ENCODE results near the gene FSTL1.

FSTL1 gene

GRCh38 chr3:120460181-120460790, 9.5 kb upstream of the FSTL1 start:
- no peak overlapping the region for H3K4me3 ChIP-seq (ENCODE audit: low read length)
- H3K4me1 ChIP-seq (ENCODE audit: control insufficient read depth, insufficient read depth, low read length) = no peaks in the 10 kb centered on the region
- H3K9ac ChIP-seq (ENCODE audit: low read length) = no peak overlapping the region
- H3K27me3 ChIP-seq (ENCODE audit: control insufficient read depth, insufficient read depth, low read length) = no peaks in the 10 kb centered on the region
- no peak overlapping the region for H3K27ac ChIP-seq (ENCODE audit: low read depth, low read length)
- no peaks in the 10 kb centered on the region for H3K36me3 ChIP-seq (ENCODE audit: control insufficient read depth, insufficient read depth, low read length)

DNA sequence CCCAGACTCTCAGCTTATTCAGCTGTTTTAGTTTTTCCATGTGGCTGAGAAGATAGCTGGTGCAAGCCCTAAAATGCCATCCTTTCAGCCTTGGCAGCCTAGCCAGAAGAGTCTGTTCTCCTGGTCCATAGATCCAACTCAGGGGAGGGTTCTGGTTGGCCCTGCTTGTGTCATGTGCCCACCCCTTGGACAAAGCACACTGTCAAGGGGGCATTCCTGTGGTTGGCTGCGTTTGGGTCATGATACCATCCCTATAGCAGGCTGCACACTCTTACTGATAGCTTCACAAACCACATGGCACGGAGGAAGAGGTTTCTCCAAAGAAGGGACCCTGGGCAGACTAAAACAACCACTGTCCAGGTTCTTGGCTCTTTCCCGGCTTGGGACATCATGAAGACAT, 8.4 kb upstream of the FSTL1 start:
- Histone ChIP-seq H3K9ac (ENCODE audit: low read length) (no peak overlapping the region), H3K27me3 (ENCODE audit: control insufficient read depth, insufficient read depth, low read length) (no peaks in the 10 kb centered on the region), H3K27ac (ENCODE audit: low read depth, low read length) (no peak overlapping the region), H3K4me1 (ENCODE audit: control insufficient read depth, insufficient read depth, low read length) (no peaks in the 10 kb centered on the region), H3K36me3 (ENCODE audit: control insufficient read depth, insufficient read depth, low read length) (no peaks in the 10 kb centered on the region), H3K4me3 (ENCODE audit: low read length) (no peak overlapping the region)

GRCh38 chr3:120457827-120458226, 7.0 kb upstream of the FSTL1 start:
- H3K27me3 ChIP-seq (ENCODE audit: control insufficient read depth, insufficient read depth, low read length) = no peaks in the 10 kb centered on the region
- no peak overlapping the region for H3K9ac ChIP-seq (ENCODE audit: low read length)
- no peak overlapping the region for H3K27ac ChIP-seq (ENCODE audit: low read depth, low read length)
- H3K4me3 ChIP-seq (ENCODE audit: low read length) = no peak overlapping the region
- no peaks in the 10 kb centered on the region for H3K36me3 ChIP-seq (ENCODE audit: control insufficient read depth, insufficient read depth, low read length)
- H3K4me1 ChIP-seq (ENCODE audit: control insufficient read depth, insufficient read depth, low read length) = no peaks in the 10 kb centered on the region

- no peak overlapping the region for H3K9ac ChIP-seq (ENCODE audit: low read length)
- peaks cover 4% of the 10 kb centered on the region for H3K4me1 ChIP-seq (ENCODE audit: control insufficient read depth, insufficient read depth, low read length)
- no peak overlapping the region for H3K27ac ChIP-seq (ENCODE audit: low read depth, low read length)
- peaks cover 2% of the 10 kb centered on the region for H3K27me3 ChIP-seq (ENCODE audit: control insufficient read depth, insufficient read depth, low read length)
- no peaks in the 10 kb centered on the region for H3K36me3 ChIP-seq (ENCODE audit: control insufficient read depth, insufficient read depth, low read length)
- no peak overlapping the region for H3K4me3 ChIP-seq (ENCODE audit: low read length)
Observed at GRCh38 chr3:120454076-120454689, 3.4 kb upstream of the FSTL1 start.

- H3K27ac ChIP-seq (ENCODE audit: low read depth, low read length) = no peak overlapping the region
- H3K27me3 ChIP-seq (ENCODE audit: control insufficient read depth, insufficient read depth, low read length) = peaks cover 2% of the 10 kb centered on the region
- no peak overlapping the region for H3K9ac ChIP-seq (ENCODE audit: low read length)
- H3K36me3 ChIP-seq (ENCODE audit: control insufficient read depth, insufficient read depth, low read length) = no peaks in the 10 kb centered on the region
- H3K4me1 ChIP-seq (ENCODE audit: control insufficient read depth, insufficient read depth, low read length) = peaks cover 17% of the 10 kb centered on the region
- H3K4me3 ChIP-seq (ENCODE audit: low read length) = no peak overlapping the region
Observed at GRCh38 chr3:120452816-120453215, 2.0 kb upstream of the FSTL1 start.

- Histone ChIP-seq H3K9ac (ENCODE audit: low read length) (no peak overlapping the region), H3K27ac (ENCODE audit: low read depth, low read length) (peak overlapping the region; percentile 95), H3K4me3 (ENCODE audit: low read length) (peak overlapping the region; percentile 78)
Observed at GRCh38 chr3:120451806-120452205, 1.0 kb upstream of the FSTL1 start.

DNA sequence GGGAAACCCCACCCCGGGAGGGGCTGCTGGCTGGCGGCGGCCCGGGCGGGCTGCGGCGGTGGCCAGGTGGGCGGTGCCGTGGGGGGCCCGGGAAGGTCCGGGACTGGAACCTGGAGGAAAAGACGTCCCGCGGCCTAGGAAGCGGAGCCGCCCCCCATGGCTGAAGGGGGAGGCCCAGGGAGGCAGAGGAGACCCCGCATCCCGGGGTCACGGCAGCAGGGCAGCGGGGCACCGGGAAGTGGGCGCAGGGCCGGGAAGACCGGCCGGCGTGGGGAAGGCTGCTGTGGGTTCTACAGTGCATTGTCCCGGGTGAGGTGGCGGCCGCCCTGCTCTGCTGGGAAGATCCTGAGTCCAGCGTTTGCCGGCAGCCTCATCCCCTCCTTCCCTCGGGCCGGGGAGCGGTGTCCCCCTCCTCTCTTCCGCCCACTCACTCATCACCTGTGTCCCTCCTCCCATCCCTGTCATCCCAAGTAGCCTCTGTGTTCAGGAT, 525 bp upstream of the FSTL1 start:
- Histone ChIP-seq H3K27ac (ENCODE audit: low read depth, low read length) (peak overlapping the region; percentile 95), H3K36me3 (ENCODE audit: control insufficient read depth, insufficient read depth, low read length) (no peaks in the 10 kb centered on the region), H3K9ac (ENCODE audit: low read length) (no peak overlapping the region), H3K4me1 (ENCODE audit: control insufficient read depth, insufficient read depth, low read length) (peaks cover 29% of the 10 kb centered on the region), H3K4me3 (ENCODE audit: low read length) (peak overlapping the region; percentile 78), H3K27me3 (ENCODE audit: control insufficient read depth, insufficient read depth, low read length) (peaks cover 2% of the 10 kb centered on the region)

More at GRCh38 chr3:120451806-120452205, 1.0 kb upstream of the FSTL1 start:
- H3K36me3 ChIP-seq (ENCODE audit: control insufficient read depth, insufficient read depth, low read length) = no peaks in the 10 kb centered on the region
- peaks cover 24% of the 10 kb centered on the region for H3K4me1 ChIP-seq (ENCODE audit: control insufficient read depth, insufficient read depth, low read length)
- peaks cover 2% of the 10 kb centered on the region for H3K27me3 ChIP-seq (ENCODE audit: control insufficient read depth, insufficient read depth, low read length)

DNA sequence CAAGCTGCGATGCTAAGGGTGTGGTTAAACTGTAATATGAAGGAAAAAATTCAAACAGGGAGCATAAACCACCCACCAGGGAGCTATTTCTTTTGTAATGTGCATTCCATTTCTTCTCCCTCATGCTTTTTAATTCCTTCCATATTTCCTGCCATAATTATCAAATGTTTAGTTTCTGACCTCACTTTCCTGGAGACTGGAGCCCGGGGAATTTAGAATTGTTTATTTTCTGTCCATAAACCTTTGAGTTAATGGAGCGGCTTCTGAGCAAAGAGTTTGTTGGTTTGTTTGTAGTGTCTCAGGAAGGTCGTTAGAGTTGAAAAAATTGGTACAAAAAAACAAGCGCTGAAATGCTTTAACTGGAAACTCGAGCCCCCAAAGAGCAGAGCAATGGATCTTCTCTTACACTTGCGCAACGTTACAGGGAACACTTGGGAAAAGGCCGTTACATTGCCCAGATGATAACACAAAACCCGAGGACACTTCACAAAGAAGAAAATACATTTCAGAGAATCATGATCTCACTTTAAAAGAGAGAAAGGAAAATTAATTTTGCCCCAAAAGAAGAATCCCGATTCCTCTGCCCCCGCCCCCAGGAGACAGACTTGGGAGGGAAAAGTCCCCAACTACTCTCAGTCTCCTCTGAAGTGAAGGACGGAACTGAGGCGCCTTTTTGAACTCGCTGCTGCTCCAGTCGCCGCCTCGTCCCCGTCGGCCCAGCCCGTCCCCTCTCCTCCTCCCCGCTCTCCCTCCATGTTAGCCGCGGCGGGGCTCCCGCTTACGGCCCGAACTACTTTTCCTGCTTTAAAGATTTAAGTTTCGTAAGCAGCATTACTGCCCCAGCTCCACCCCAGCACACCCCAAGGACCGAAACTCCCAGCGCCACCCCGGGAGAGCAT, 842 bp downstream of the FSTL1 start:
- peak overlapping the region; percentile 78 for H3K4me3 ChIP-seq (ENCODE audit: low read length)
- peak overlapping the region; percentile 95 for H3K27ac ChIP-seq (ENCODE audit: low read depth, low read length)
- H3K27me3 ChIP-seq (ENCODE audit: control insufficient read depth, insufficient read depth, low read length) = peaks cover 2% of the 10 kb centered on the region
- peak overlapping the region; percentile 67 for H3K9ac ChIP-seq (ENCODE audit: low read length)
- peaks cover 35% of the 10 kb centered on the region for H3K4me1 ChIP-seq (ENCODE audit: control insufficient read depth, insufficient read depth, low read length)
- no peaks in the 10 kb centered on the region for H3K36me3 ChIP-seq (ENCODE audit: control insufficient read depth, insufficient read depth, low read length)

DNA sequence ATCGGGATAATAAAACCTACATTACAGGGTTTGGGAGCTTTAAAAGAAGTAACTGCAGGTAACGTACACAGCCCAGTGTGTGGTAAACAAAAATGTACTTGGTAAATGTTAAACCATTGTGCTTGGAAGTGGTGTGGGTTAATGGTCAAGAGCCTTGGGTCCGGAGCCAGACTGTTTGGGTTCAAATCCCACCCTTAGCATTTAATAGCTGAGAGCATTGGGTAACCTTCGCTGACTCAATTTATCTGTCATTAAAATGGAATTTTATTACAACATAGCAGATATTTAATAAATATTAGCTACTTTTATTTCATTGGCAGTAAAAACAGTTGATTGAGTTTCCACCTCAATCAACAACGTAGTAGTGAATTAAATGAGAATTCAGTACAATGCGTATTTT, 1.5 kb downstream of the FSTL1 start:
- Histone ChIP-seq H3K4me3 (ENCODE audit: low read length) (peak overlapping the region; percentile 78), H3K27ac (ENCODE audit: low read depth, low read length) (peak overlapping the region; percentile 95), H3K36me3 (ENCODE audit: control insufficient read depth, insufficient read depth, low read length) (no peaks in the 10 kb centered on the region), H3K4me1 (ENCODE audit: control insufficient read depth, insufficient read depth, low read length) (peaks cover 37% of the 10 kb centered on the region), H3K27me3 (ENCODE audit: control insufficient read depth, insufficient read depth, low read length) (peaks cover 2% of the 10 kb centered on the region), H3K9ac (ENCODE audit: low read length) (no peak overlapping the region)

- peak overlapping the region; percentile 78 for H3K4me3 ChIP-seq (ENCODE audit: low read length)
- H3K27ac ChIP-seq (ENCODE audit: low read depth, low read length) = peak overlapping the region; percentile 95
- H3K9ac ChIP-seq (ENCODE audit: low read length) = no peak overlapping the region
- peaks cover 2% of the 10 kb centered on the region for H3K27me3 ChIP-seq (ENCODE audit: control insufficient read depth, insufficient read depth, low read length)
- no peaks in the 10 kb centered on the region for H3K36me3 ChIP-seq (ENCODE audit: control insufficient read depth, insufficient read depth, low read length)
- peaks cover 42% of the 10 kb centered on the region for H3K4me1 ChIP-seq (ENCODE audit: control insufficient read depth, insufficient read depth, low read length)
Observed at GRCh38 chr3:120448756-120449155, 2.0 kb downstream of the FSTL1 start.

DNA sequence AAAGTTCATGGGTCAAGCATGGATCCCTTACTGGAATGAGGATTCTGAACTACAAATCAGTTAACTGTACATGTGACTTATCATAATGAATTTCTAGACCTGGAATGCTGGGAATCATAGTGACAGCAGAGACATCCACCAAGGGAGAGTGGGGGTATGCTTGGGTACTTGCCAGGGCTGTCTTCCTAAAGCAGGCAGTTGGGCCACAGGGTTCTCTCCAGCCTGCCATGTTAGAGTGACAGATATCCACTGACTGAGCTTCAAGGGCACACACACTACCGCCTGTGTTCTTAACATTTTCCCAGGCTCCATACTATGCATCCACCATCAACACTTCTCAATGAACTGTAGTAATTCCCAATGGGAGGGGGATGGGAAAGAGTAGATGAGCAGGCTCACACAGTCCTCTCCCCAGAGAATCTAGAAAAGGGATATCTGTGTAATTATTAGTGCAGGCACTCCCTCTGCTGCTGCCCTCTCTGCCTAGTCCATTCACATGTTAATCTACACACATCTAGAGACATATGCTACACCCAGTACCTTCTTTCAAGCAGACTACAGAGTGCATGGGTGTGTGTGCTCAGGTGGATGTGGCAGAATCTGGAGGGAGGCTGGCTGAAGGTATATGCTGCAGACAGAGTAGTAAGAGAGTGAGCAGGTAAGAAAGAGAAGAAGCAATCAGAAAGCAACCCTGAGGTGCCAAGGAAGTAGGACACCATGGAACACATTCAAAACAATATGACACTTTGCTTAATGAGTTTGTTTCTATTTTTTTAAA, 3.7 kb downstream of the FSTL1 start:
- H3K27ac ChIP-seq (ENCODE audit: low read depth, low read length) = peak overlapping the region; percentile 2

GRCh38 chr3:120445654-120446053, 5.1 kb downstream of the FSTL1 start:
- no peak overlapping the region for H3K9ac ChIP-seq (ENCODE audit: low read length)
- peaks cover 2% of the 10 kb centered on the region for H3K27me3 ChIP-seq (ENCODE audit: control insufficient read depth, insufficient read depth, low read length)
- H3K27ac ChIP-seq (ENCODE audit: low read depth, low read length) = no peak overlapping the region
- no peaks in the 10 kb centered on the region for H3K36me3 ChIP-seq (ENCODE audit: control insufficient read depth, insufficient read depth, low read length)
- H3K4me3 ChIP-seq (ENCODE audit: low read length) = no peak overlapping the region
- H3K4me1 ChIP-seq (ENCODE audit: control insufficient read depth, insufficient read depth, low read length) = peaks cover 52% of the 10 kb centered on the region

More for the DNA sequence above, 3.7 kb downstream of the FSTL1 start:
- Histone ChIP-seq H3K27me3 (ENCODE audit: control insufficient read depth, insufficient read depth, low read length) (peaks cover 2% of the 10 kb centered on the region), H3K4me1 (ENCODE audit: control insufficient read depth, insufficient read depth, low read length) (peaks cover 46% of the 10 kb centered on the region), H3K9ac (ENCODE audit: low read length) (no peak overlapping the region), H3K4me3 (ENCODE audit: low read length) (no peak overlapping the region), H3K36me3 (ENCODE audit: control insufficient read depth, insufficient read depth, low read length) (no peaks in the 10 kb centered on the region)
